KOPT-K1 (cell line): Measurements from ENCODE around the gene MTCL3.
"Not testable (repeated sequence)": the region's sequence is repeated elsewhere in the genome, so short reads cannot be mapped to it uniquely, and the experiment has no call there.

Source experiments
- H3K27ac ChIP-seq: fragments of 200-600 bp; sonication (generic); 2 replicates; pipeline ENCODE4 v1.5.1; 2016; ENCODE audit warnings: antibody characterized with exemption, mild to moderate bottlenecking, low read depth, low read length; ENCODE audit not compliant: poor library complexity, severe bottlenecking
- H3K36me3 ChIP-seq: fragments of 200-600 bp; sonication (generic); 2 replicates; pipeline ENCODE4 v1.5.1; 2017; ENCODE audit warnings: antibody characterized with exemption, mild to moderate bottlenecking, low read length, moderate library complexity; ENCODE audit not compliant: insufficient read depth
- H3K9me3 ChIP-seq: fragments of 200-600 bp; sonication (generic); 2 replicates; pipeline ENCODE4 v1.5.1; 2017; ENCODE audit warnings: antibody characterized with exemption, low read length, mild to moderate bottlenecking; ENCODE audit not compliant: insufficient read depth, poor library complexity, severe bottlenecking

Gene MTCL3

GRCh38 chr6:127441881-127442280 is 77.3 kb downstream of the MTCL3 start:
- H3K27ac ChIP-seq = no peak overlapping the region

GRCh38 chr6:127439718-127440117 is 79.4 kb downstream of the MTCL3 start:
- Histone ChIP-seq H3K9me3 (no peaks in the 10 kb centered on the region), H3K36me3 (peaks cover 6% of the 10 kb centered on the region; the same call in 1 of the 2 replicates), H3K27ac (no peak overlapping the region)

More at GRCh38 chr6:127441881-127442280, 77.3 kb downstream of the MTCL3 start:
- Histone ChIP-seq H3K9me3 (no peaks in the 10 kb centered on the region), H3K36me3 (peaks cover 16% of the 10 kb centered on the region)

GRCh38 chr6:127436578-127437110 is 82.5 kb downstream of the MTCL3 start:
- no peaks in the 10 kb centered on the region for H3K9me3 ChIP-seq
- no peaks in the 10 kb centered on the region for H3K36me3 ChIP-seq
- H3K27ac ChIP-seq = no peak overlapping the region

- Histone ChIP-seq H3K36me3 (no peaks in the 10 kb centered on the region), H3K27ac (no peak overlapping the region), H3K9me3 (no peaks in the 10 kb centered on the region)
These were observed 83.4 kb downstream of the MTCL3 start for GRCh38 chr6:127435626-127436220.

DNA sequence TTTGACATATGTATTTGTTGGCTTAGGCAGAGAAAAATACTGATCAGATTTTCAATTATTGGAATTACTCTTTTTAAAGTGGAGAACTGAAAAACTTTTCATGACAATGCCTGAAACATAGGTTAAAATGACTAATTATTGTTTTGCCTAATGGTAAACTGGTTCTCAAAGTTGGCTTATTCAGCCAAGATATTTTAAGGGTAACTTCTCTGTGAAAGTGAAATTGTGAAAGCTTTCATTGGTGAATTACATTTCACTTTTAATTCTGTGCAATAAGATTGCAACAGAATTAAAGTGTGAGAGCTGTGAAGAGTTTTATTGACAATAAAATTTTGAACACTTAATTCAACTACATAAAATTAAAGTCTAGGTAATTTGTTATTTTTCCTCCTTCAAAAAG is 84.5 kb downstream of the MTCL3 start:
- Histone ChIP-seq H3K36me3 (no peaks in the 10 kb centered on the region), H3K9me3 (no peaks in the 10 kb centered on the region), H3K27ac (no peak overlapping the region)

DNA sequence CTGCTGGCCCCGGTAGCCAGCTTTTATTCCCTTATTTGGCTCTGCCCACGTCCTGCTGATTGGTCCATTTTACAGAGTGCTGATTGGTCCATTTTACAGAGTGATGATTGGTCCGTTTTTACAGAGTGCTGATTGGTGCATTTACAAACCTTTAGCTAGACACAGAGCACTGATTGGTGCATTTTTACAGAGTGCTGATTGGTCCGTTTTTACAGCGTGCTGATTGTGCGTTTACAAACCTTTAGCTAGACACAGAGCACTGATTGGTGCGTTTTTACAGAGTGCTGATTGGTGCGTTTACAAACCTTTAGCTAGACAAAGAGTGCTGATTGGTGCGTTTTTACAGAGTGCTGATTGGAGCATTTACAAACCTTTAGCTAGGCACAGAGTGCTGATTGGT is 90.6 kb downstream of the MTCL3 start:
- H3K27ac ChIP-seq, H3K36me3 ChIP-seq, H3K9me3 ChIP-seq: not testable (repeated sequence)

DNA sequence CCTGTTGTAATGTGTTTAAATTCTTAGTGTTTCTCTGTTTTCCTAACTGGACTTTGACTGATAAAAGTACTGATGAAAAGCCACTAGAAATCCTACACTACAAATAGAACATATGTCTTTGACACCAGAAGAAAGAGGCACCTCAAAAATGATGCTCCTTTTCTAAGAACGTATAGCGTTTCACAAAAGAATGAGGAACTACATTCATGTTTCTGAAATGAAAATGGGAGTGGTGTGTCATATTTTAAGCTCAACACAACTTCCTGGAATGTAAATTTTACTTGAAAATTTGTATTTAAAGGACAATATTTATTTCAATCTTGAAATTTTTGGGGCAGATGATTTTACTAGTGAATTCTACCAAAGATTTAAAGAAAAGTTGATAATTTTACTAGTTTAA is 95.2 kb downstream of the MTCL3 start:
- no peaks in the 10 kb centered on the region for H3K36me3 ChIP-seq
- peaks cover 7% of the 10 kb centered on the region for H3K9me3 ChIP-seq
- no peak overlapping the region for H3K27ac ChIP-seq
